SK-N-SH (cell line): ENCODE results near the gene EEF1AKMT1. TPM values are rescaled to one million over a fixed set of nuclear protein-coding genes. Genes with fewer than 3 reads are reported as not detected.

Source experiments
- CTCF ChIA-PET: fragments of 300-600, 350-600 bp; formaldehyde crosslinking; extraction: SDS; loops from one replicate; lab custom pipeline; 2021; lab: Yijun Ruan, JAX
- POLR2A ChIA-PET: fragments of 350-600 bp; sonication (Branson Sonifier 250); formaldehyde crosslinking; extraction: SDS; loops from one replicate; lab custom pipeline; 2020; ENCODE audit warnings: antibody characterized with exemption, inconsistent platforms; lab: Yijun Ruan, JAX
- DNase-seq: peaks from one replicate; pipeline ENCODE4 v3.0.0; 2012
- H2AFZ ChIP-seq: fragments of 200-600 bp; sonication (generic); 2 replicates; pipeline ENCODE4 v1.8.1; 2016; ENCODE audit warnings: antibody characterized with exemption, mild to moderate bottlenecking, low read depth
- H3F3A ChIP-seq: fragments of 200-600 bp; sonication (generic); replicated peaks from 2 replicates; pipeline ENCODE3; 2016; ENCODE audit warnings: antibody characterized with exemption, mild to moderate bottlenecking; ENCODE audit not compliant: insufficient read depth
- H3K27ac ChIP-seq, 2 experiments: fragments of 200-500 bp in 1 of 2; fragments of 200-600 bp in 1 of 2; sonication (Bioruptor generic) in 1 of 2; sonication (generic), shearing (Covaris generic) in 1 of 2; 2 replicates each; pipeline versions ENCODE4 v1.5.1 to v1.6.1; 2014 to 2016; ENCODE audit warnings: low read depth in 2 of 2, inconsistent platforms in 1 of 2, low read length in 1 of 2, mild to moderate bottlenecking in 1 of 2, mixed read lengths in 1 of 2
- H3K27me3 ChIP-seq: fragments of 200-600 bp; sonication (generic), shearing (Covaris generic); 2 replicates; pipeline ENCODE4 v1.6.1; 2016; ENCODE audit warnings: mixed run types; ENCODE audit not compliant: insufficient read depth
- H3K36me3 ChIP-seq, 2 experiments: fragments of 200-500 bp in 1 of 2; fragments of 200-600 bp in 1 of 2; sonication (Bioruptor generic) in 1 of 2; sonication (generic) in 1 of 2; replicated peaks in 1 of 2; 2 replicates each; pipeline versions ENCODE3 to v1.5.1; 2014 to 2016; ENCODE audit warnings: low read length in 1 of 2, mild to moderate bottlenecking in 1 of 2; ENCODE audit not compliant: insufficient read depth in 2 of 2, control insufficient read depth in 1 of 2
- H3K4me1 ChIP-seq, 2 experiments: fragments of 200-500 bp in 1 of 2; fragments of 200-600 bp in 1 of 2; sonication (Bioruptor generic) in 1 of 2; sonication (generic), shearing (Covaris generic) in 1 of 2; 2 replicates each; pipeline versions ENCODE4 v1.5.1 to v1.6.1; 2014 to 2016; ENCODE audit warnings: low read depth in 1 of 2, low read length in 1 of 2, mixed run types in 1 of 2; ENCODE audit not compliant: insufficient read depth in 2 of 2, control insufficient read depth in 1 of 2
- H3K4me2 ChIP-seq: fragments of 200-600 bp; sonication (generic), shearing (Covaris generic); 2 replicates; pipeline ENCODE4 v1.6.1; 2017; ENCODE audit warnings: mixed run types
- H3K4me3 ChIP-seq, 2 experiments: fragments of 200-500 bp in 1 of 2; fragments of 200-600 bp in 1 of 2; sonication (Bioruptor generic) in 1 of 2; sonication (generic), shearing (Covaris generic) in 1 of 2; 2 replicates each; pipeline versions ENCODE4 v1.5.1 to v1.8.1; 2014 to 2016; ENCODE audit warnings: low read depth in 2 of 2, inconsistent platforms in 1 of 2, low read length in 1 of 2, mild to moderate bottlenecking in 1 of 2, mixed read lengths in 1 of 2, moderate library complexity in 1 of 2
- H3K79me2 ChIP-seq: fragments of 200-600 bp; sonication (generic); 2 replicates; pipeline ENCODE4 v1.8.1; 2017; ENCODE audit warnings: mild to moderate bottlenecking; ENCODE audit not compliant: insufficient read depth
- H3K9ac ChIP-seq: fragments of 200-600 bp; sonication (generic); 2 replicates; pipeline ENCODE4 v1.6.1; 2017; ENCODE audit warnings: mixed run types
- H3K9me2 ChIP-seq: fragments of 200-600 bp; sonication (generic); 2 replicates; pipeline ENCODE4 v1.6.1; 2017; ENCODE audit warnings: mixed run types
- H3K9me3 ChIP-seq: fragments of 200-600 bp; sonication (generic); 2 replicates; pipeline ENCODE4 v1.6.1; 2017; ENCODE audit warnings: mixed run types, mild to moderate bottlenecking, moderate library complexity
- H4K20me1 ChIP-seq: fragments of 200-600 bp; sonication (generic); 2 replicates; pipeline ENCODE4 v1.6.1; 2017; ENCODE audit warnings: mild to moderate bottlenecking, mixed run types; ENCODE audit not compliant: insufficient read depth
- FOSL2 ChIP-seq: IDR thresholded peaks from 2 replicates; pipeline ENCODE4 v1.4.0; 2012; ENCODE audit warnings: low read depth, mild to moderate bottlenecking, moderate library complexity, borderline replicate concordance
- FOXJ3 ChIP-seq: sonication (generic); formaldehyde crosslinking; IDR thresholded peaks from 2 replicates; pipeline ENCODE4 v1.5.1; 2020; ENCODE audit warnings: mild to moderate bottlenecking, missing genetic modification reagents
- GATA2 ChIP-seq: sonication (generic); formaldehyde crosslinking; IDR thresholded peaks from 2 replicates; pipeline ENCODE4 v1.5.0; 2020; ENCODE audit warnings: mild to moderate bottlenecking, missing genetic modification reagents
- JUND ChIP-seq: IDR thresholded peaks from 2 replicates; pipeline ENCODE4 v1.4.0; 2012
- MEF2A ChIP-seq: IDR thresholded peaks from 2 replicates; pipeline ENCODE4 v1.4.0; 2012; ENCODE audit warnings: low read depth, borderline replicate concordance
- MXI1 ChIP-seq: IDR thresholded peaks from 2 replicates; pipeline ENCODE4 v1.6.1; 2012; ENCODE audit warnings: mild to moderate bottlenecking, low read depth, low read length, improper control_type of control experiment
- NFIC ChIP-seq: IDR thresholded peaks from 2 replicates; pipeline ENCODE4 v1.4.0; 2012; ENCODE audit warnings: borderline replicate concordance
- NRF1 ChIP-seq: IDR thresholded peaks from 2 replicates; pipeline ENCODE4 v1.6.1; 2012; ENCODE audit warnings: low read depth, mild to moderate bottlenecking, low read length
- POLR2AphosphoS5 ChIP-seq: IDR thresholded peaks from 2 replicates; pipeline ENCODE4 v1.6.1; 2012; ENCODE audit warnings: low read depth, low read length
- RCOR1 ChIP-seq: fragments of 150-350 bp; IDR thresholded peaks from 2 replicates; pipeline ENCODE4 v1.6.1; 2017; ENCODE audit warnings: antibody characterized with exemption, low read length
- RXRA ChIP-seq: IDR thresholded peaks from 2 replicates; pipeline ENCODE4 v1.4.0; 2012; ENCODE audit warnings: low read depth, mild to moderate bottlenecking, borderline replicate concordance
- TCF12 ChIP-seq: IDR thresholded peaks from 2 replicates; pipeline ENCODE4 v1.4.0; 2012
- WGBS: methylation state at CpG from one replicate; pipeline ENCODE4 v1.1.6; 2017; ENCODE audit warnings: low lambda C conversion rate; 5-methylcytosine and 5-hydroxymethylcytosine counted together
- polyA plus RNA-seq, 3 experiments: library from polyadenylated mRNA; depleted of rRNA; stranded (reverse); fragments of >200 nt; gene quantifications; 2 replicates each; pipeline ENCODE4 v1.2.3, GENCODE V29; 2012
- TF ChIP-seq, protein P1 (sequence below): IDR thresholded peaks from 2 replicates; pipeline ENCODE4 v1.4.0; 2012; ENCODE audit warnings: low read depth, borderline replicate concordance
- TF ChIP-seq, protein P2 (sequence below): IDR thresholded peaks from 2 replicates; pipeline ENCODE4 v1.4.0; 2012; ENCODE audit warnings: low read depth, borderline replicate concordance
- TF ChIP-seq, protein P3 (sequence below): IDR thresholded peaks from 2 replicates; pipeline ENCODE4 v1.4.0; 2012; ENCODE audit warnings: low read depth
- TF ChIP-seq, protein P4 (sequence below): fragments of 150-350 bp; IDR thresholded peaks from 2 replicates; pipeline ENCODE4 v1.6.1; 2016; ENCODE audit warnings: mild to moderate bottlenecking, low read depth, low read length

EEF1AKMT1 gene
- polyA plus RNA-seq, 1 of the 3 experiments (the other 2 are of a cell fraction): 4.2 TPM

DNA sequence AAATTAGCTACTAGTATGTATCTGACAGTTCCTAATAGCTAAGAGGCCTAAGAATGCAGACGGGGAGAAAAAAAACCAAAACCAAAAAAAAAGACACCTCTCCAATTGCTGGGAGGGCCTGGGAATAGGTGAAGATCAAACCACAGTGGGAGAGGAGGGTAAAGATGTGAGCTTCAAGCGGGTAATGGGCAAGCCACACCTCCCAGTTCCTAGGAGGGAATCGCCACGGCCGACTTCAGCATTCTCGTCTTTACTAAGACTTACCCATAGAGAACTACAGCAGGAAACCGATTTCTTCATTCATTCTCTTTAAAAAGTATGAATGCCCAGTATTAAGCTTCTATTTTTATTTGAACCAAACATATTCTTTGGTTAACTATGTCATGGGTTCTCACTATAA lies 5.6 kb upstream of the EEF1AKMT1 start:
- H3K4me2 ChIP-seq: no peak overlapping the region
- WGBS: 99% methylated on average over 7 of the region's 7 CpGs

DNA sequence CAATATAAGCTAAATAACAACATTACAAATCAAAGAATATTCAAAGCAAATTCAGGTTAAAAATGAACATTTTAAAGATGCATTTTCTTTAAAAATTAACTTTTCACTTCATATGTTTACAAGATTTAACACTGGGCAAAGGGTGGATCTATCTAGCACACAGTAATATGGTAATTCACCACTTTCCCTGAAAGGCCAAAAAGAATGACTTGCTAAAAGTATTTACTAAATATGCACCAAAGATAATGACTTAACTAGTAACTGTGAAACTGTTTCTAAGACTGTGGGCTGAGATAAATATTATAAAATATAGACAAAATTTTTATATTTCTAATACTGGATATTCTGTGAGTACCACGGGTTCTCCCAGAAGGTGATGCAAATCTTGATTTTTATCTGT lies 4.5 kb upstream of the EEF1AKMT1 start:
- Histone ChIP-seq H3K9ac (no peak overlapping the region), H3K4me1 (peaks cover 0 to 6% of the 10 kb centered on the region in 2 experiments; a peak in 2 of 4 replicates), H3K4me2 (no peak overlapping the region), H4K20me1 (no peaks in the 10 kb centered on the region), H2AFZ (no peak overlapping the region), H3K36me3 (peaks cover 19 to 21% of the 10 kb centered on the region in 2 experiments), H3K9me3 (no peaks in the 10 kb centered on the region), H3K27ac (no peak overlapping the region), H3F3A (no peaks in the 10 kb centered on the region), H3K27me3 (no peaks in the 10 kb centered on the region), H3K79me2 (no peaks in the 10 kb centered on the region; the same call in 1 of the 2 replicates), H3K4me3 (no peak overlapping the region), H3K9me2 (no peaks in the 10 kb centered on the region)
- WGBS: 70% methylated on average over 1 of the region's 1 CpG
- POLR2A ChIA-PET: no interaction called here
- CTCF ChIA-PET: no interaction called here
- no peak for DNase-seq
- TF ChIP-seq, protein P1, sequence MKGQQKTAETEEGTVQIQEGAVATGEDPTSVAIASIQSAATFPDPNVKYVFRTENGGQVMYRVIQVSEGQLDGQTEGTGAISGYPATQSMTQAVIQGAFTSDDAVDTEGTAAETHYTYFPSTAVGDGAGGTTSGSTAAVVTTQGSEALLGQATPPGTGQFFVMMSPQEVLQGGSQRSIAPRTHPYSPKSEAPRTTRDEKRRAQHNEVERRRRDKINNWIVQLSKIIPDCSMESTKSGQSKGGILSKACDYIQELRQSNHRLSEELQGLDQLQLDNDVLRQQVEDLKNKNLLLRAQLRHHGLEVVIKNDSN: no peak

More for the DNA sequence above, 5.6 kb upstream of the EEF1AKMT1 start:
- no peaks in the 10 kb centered on the region for H3F3A ChIP-seq
- H4K20me1 ChIP-seq: no peaks in the 10 kb centered on the region
- H3K27ac ChIP-seq: no peak overlapping the region
- no peaks in the 10 kb centered on the region for H3K9me3 ChIP-seq
- no peak for TF ChIP-seq POLR2AphosphoS5
- TF ChIP-seq FOSL2: no peak
- no peak for TF ChIP-seq MEF2A
- TF ChIP-seq MXI1: no peak
- TF ChIP-seq NRF1: no peak
- TF ChIP-seq, protein P2, sequence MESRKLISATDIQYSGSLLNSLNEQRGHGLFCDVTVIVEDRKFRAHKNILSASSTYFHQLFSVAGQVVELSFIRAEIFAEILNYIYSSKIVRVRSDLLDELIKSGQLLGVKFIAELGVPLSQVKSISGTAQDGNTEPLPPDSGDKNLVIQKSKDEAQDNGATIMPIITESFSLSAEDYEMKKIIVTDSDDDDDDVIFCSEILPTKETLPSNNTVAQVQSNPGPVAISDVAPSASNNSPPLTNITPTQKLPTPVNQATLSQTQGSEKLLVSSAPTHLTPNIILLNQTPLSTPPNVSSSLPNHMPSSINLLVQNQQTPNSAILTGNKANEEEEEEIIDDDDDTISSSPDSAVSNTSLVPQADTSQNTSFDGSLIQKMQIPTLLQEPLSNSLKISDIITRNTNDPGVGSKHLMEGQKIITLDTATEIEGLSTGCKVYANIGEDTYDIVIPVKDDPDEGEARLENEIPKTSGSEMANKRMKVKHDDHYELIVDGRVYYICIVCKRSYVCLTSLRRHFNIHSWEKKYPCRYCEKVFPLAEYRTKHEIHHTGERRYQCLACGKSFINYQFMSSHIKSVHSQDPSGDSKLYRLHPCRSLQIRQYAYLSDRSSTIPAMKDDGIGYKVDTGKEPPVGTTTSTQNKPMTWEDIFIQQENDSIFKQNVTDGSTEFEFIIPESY: no peak
- TF ChIP-seq, protein P3, sequence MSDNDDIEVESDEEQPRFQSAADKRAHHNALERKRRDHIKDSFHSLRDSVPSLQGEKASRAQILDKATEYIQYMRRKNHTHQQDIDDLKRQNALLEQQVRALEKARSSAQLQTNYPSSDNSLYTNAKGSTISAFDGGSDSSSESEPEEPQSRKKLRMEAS: no peak
- no peak for TF ChIP-seq RXRA
- no peak for TF ChIP-seq JUND
- TF ChIP-seq, protein P4, sequence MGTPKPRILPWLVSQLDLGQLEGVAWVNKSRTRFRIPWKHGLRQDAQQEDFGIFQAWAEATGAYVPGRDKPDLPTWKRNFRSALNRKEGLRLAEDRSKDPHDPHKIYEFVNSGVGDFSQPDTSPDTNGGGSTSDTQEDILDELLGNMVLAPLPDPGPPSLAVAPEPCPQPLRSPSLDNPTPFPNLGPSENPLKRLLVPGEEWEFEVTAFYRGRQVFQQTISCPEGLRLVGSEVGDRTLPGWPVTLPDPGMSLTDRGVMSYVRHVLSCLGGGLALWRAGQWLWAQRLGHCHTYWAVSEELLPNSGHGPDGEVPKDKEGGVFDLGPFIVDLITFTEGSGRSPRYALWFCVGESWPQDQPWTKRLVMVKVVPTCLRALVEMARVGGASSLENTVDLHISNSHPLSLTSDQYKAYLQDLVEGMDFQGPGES: no peak
- TF ChIP-seq RCOR1: no peak
- no peak for TF ChIP-seq FOXJ3 (CRISPR knock-in tag)
- no peak for TF ChIP-seq GATA2 (CRISPR knock-in tag)
- TF ChIP-seq NFIC: no peak
- no peak for TF ChIP-seq TCF12
- no peak for DNase-seq
- ChIA-PET CTCF (interaction anchor here (1.3 kb wide), 1 partner anchor 146 kb away, joined by 6 read pairs; no protein-coding TSS in a partner anchor), POLR2A (no interaction called here)
- H2AFZ ChIP-seq: no peak overlapping the region
- no peak overlapping the region for H3K4me3 ChIP-seq
- H3K27me3 ChIP-seq: no peaks in the 10 kb centered on the region
- no peak overlapping the region for H3K9ac ChIP-seq
- H3K4me1 ChIP-seq: peaks cover 0 to 6% of the 10 kb centered on the region in 2 experiments; a peak in 2 of 4 replicates
- H3K9me2 ChIP-seq: no peaks in the 10 kb centered on the region
- H3K36me3 ChIP-seq: peaks cover 21 to 27% of the 10 kb centered on the region in 2 experiments
- H3K79me2 ChIP-seq: no peaks in the 10 kb centered on the region
